Subcutaneous adipose tissue (tissue), 4 donors: ENCODE measurements around the gene GAPT. TPM values are rescaled to one million over a fixed set of nuclear protein-coding genes. Genes with fewer than 3 reads are reported as not detected.

ENCODE experiments used
- CTCF ChIP-seq: fragments of 450-650 bp; IDR thresholded peaks from one replicate; pipeline ENCODE4 v1.5.1; 2016; ENCODE audit warnings: low read depth, mild to moderate bottlenecking, control low read depth, antibody characterized with exemption, moderate library complexity
- total RNA-seq, 4 donors: library from RNA; depleted of rRNA; stranded (reverse); fragments of >200 nt; gene quantifications; one replicate each; pipeline ENCODE4 v1.1.0, GENCODE V29; 2016

GAPT gene
- total RNA-seq, 4 donors from 2014 or later: 0.82 to 11.4 (median 4.0) TPM; not detected in 1

- no peak for TF ChIP-seq CTCF
Measured at GRCh38 chr5:58504766-58505165, 13.5 kb downstream of the GAPT start.

DNA sequence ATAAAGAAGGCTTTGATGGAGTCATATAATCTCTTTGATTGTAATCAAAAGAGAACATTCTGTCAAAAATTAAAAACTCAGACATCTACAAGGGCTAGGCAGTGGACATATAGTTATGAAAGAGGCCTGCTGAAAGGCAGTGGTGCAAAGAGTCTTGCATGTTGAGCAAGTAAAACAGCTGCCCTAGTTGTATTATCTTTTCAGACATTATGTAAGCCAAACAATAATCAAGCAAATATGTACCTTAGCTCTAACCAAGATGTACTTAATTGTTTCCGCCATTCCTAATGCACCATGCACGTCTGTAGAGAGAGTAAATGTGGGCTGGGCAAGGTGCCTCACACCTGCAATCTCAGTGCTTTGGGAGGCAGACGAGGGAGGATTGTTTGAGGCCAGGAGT, 14.3 kb downstream of the GAPT start:
- no peak for TF ChIP-seq CTCF

- no peak for TF ChIP-seq CTCF
Measured at GRCh38 chr5:58505971-58506640, 14.9 kb downstream of the GAPT start.

GRCh38 chr5:58507715-58508114, 16.5 kb downstream of the GAPT start:
- no peak for TF ChIP-seq CTCF

DNA sequence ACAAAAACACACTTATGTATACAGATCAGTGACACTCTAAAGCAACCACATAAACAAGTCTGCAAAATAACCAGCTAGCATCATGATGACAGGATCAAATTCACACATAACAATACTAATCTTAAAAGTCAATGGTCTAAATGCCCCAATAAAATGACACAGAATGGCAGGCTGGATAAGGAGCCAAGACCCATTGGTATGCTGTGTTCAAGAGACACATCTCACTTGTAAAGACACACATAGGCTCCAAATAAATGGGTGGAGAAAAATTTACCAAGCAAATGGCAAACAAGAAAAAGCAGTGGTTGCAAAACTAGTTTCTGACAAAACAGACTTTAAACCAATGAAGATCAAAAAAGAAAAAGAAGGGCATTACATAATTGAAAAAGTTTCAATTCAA, 26.0 kb downstream of the GAPT start:
- TF ChIP-seq CTCF: no peak

DNA sequence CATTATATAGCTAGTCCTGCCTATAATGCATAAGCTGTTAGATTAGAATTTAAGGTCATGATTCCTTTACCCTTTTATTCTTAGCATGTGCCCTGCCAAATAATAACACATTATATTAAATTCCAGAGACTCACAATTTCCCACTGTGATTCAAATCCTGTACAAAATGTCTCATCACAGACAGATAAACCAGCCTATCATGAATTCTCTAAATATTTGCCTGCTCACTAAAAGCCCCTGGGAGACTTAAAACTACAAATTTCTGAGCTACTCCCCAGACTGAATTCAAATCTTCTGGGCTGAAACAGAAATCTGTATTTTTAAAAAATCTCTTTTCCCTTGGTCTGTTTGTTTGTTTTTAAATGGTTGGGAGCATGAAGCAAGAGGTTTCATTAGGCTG, 32.7 kb downstream of the GAPT start:
- TF ChIP-seq CTCF: no peak

- no peak for TF ChIP-seq CTCF
Measured at GRCh38 chr5:58524571-58524970, 33.3 kb downstream of the GAPT start.
